Left ventricle myocardium superior (tissue), 1 donor: ENCODE results near the gene CDKL1. TPM values are rescaled to one million over a fixed set of nuclear protein-coding genes. Genes with fewer than 3 reads are reported as not detected.

ENCODE experiments used
- ATAC-seq: fragments of 200-7000 bp; cut with Tn5 transposase; one replicate; pipeline ENCODE4 v1.9.1; 2020; ENCODE audit warnings: mild to moderate bottlenecking, moderate library complexity
- DNase-seq: peaks from one replicate; pipeline ENCODE4 v3.0.0-alpha.2; 2020
- intact Hi-C: fragments of 100-400 bp; cut with micrococcal nuclease; formaldehyde crosslinking; loops from one replicate; pipeline ENCODE4 v1.11.0; 2022
- microRNA-seq: library from miRNA; unstranded; fragments of <30 nt; microRNA quantifications from one replicate; pipeline ENCODE4 v1.2.0, GENCODE V29; 2020; ENCODE audit warnings: borderline number of aligned reads
- total RNA-seq: library from RNA; stranded (reverse); fragmentation: NEBNext Ultra II Directional; extraction: Animal tissue kit (Norgen Biotek cat#: 25700); gene quantifications from one replicate; pipeline ENCODE4 v1.2.1, GENCODE V29; 2021
- donor health status: DM: no; HTN: yes; CAD: no; lungs with severe emphysema.

The CDKL1 gene
- total RNA-seq, 1 donor from 2014 or later, result 2.0 TPM

DNA sequence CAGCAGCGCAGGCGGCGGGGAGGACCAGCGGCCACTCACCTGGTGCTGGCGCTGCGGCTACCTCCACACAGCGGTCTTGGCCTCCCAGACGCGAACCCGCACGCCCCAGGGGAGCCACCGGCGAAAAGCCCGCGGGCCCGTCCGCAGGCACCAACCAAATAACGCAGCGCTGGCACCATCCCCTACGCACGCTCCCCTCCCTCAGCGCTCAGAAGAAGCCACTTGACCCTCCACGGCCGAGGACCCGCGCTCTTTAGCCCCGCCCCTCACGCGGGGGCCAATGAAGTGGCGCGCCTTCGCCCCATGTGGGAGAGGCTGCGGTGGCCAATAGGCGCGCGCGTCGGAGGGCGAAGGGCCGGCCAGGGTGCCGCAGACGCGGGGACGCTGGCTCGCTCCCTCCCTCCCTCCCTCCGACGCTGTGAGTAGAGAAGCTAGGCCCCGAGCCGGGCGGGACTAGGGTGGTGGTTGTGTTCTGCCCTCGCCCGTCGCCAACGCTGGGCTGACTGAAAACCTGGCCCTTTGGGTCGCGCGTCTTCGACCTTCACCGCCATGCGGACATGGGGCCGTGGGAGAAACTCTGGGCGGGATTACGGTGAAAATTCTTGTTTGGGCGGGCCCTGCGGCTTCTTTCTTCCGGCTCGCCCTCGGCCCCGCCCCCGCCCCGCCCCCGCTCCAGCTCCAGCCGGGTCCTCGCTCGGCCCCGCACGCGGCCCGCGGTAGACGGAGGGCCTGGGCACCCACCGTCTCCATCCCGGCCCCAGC is 84.5 kb downstream of the CDKL1 start, which contains the start of the genes DMAC2L and L2HGDH:
Gene DMAC2L, plus strand, starts transcription at position 353 of the 762 bp plus-strand sequence. CDS start 9,164 bp downstream, outside the sequence.
Gene L2HGDH, minus strand, starts transcription at position 258 of the 762 bp plus-strand sequence. Its CDS starts 79 bp downstream, at position 179.
- intact Hi-C loops, result no loop called here
- ATAC-seq (peak; percentile 99), DNase-seq (peak; percentile 97)

DNA sequence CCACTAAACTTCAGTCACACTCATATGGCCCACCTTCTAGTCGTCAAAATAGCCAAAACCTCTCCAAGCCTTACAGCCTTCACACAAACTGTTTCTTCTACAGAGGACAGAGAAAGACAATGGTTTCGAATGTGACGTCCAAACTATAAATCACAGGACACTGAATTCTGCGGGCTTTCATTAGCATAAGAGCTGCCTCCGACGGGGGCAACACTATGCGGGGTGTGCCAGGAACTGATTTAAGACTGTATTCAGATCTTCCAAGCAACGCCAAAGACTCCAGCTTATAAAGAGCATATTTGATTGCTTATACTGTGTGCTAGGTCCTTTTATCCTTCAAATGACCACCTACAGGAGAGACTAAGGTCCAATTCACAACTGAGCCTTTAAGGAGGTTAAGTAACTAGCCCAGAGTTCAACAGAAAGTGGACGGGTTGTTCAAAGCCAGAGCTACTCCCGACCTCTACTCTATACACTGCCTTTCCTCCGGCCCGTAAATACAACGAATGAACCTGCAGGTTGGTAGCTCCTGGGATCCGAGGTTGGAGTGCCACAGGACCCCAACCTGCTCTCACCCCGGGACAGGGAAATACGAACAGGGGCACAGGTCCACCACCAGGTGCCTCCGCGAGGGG is 85.2 kb downstream of the CDKL1 start:
- DNase-seq, result no peak
- ATAC-seq, result no peak
- intact Hi-C loops, result no loop called here

DNA sequence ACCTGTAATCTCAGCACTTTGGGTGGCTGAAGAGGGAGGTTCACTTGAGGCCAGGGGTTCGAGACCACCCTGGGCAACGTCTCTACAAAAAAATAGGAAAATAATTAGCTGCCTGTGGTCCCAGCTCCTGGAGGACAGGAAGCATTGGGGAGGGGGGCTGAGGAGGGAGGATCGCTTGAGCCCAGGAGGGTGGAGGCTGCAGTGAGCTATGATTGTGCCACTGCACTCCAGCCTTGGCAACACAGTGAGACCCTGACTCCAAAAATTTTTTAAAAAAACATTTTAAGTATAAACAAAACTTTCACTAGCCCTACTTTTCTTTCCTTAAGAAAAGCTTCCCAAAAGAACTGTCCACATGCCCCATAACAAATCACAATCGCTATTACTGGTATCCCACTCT is 86.2 kb downstream of the CDKL1 start:
- ATAC-seq, result no peak

DNA sequence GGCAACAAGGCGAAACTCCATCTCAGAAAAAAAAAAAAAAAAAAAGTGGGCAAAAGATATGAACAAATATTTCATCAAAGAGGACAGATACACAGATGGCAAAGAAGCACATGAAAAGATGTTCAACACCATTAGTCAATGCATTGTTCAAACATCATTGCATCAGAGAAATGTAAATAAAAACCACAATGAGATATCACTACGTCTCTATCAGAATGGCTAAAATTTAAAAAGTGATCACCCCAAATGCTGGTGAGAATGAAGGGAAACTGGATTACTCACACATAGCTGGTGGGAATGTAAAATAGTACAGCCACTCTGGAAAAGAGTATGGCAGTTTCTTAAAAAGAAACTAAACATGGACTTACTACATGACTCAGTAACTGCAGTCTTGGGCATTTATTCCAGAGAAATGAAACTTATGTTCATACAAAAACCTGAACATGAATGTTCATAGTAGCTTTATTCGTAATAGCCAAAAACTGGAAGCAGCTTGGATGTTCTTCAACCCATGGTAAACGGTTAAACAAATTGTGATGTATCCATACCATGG is 88.2 kb downstream of the CDKL1 start:
- intact Hi-C loops, result no loop called here
- DNase-seq (no peak), ATAC-seq (no peak)

More for the DNA sequence above, 86.2 kb downstream of the CDKL1 start:
- no peak for DNase-seq
- intact Hi-C loops, result no loop called here

DNA sequence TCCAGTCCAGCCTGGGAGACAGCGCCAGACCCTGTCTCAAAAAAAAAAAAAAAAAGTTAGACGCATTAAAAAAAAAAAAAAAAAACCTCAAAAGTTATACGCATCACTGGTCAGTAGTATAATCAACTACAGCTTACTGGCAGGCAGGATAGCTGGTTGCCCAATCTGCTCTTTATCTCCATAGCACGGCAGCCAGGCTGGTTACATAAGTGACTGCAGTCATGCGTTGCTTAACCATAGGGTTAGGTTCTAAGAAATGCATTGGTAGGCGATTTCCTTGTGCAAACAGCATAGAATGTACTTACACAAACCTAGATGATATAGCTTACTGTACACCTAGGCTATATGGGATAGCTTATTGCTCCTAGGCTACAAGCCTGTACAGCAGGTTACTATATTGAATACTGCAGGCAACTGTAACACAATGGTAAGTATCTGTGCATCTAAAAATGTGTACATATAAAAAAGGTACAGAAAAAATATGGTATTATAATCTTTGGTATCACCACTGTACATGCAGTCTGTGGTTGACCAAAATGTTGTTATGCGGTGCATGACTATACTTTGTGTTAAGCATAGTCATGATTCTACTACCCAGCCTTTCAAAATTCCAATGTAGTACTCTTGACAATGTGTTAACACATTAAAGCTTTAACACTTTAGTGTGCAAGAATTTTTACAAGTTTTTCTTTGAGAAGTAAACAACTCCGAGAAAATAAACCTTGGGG is 92.8 kb downstream of the CDKL1 start:
- intact Hi-C loops, result no loop called here
- ATAC-seq (peak; percentile 63), DNase-seq (no peak)

DNA sequence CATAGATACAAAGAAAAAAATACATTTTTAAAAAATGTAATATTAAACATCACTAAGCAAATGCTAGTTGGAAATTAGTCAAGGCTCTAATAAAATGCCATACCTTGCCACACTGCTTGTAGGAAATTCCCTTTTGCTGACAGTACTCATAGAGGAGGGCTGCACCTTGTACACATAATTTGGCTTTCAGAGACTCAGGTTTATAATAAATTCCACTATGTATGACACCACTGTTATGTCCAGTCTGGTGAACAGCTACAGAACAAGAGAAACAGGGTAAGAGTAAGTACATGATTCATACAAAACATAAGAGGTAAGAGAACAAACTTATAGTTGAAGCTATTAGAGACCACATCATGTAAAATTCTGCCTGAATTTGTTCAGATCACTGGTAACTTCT is 94.8 kb downstream of the CDKL1 start:
- intact Hi-C loops, result no loop called here
- ATAC-seq, result no peak
- DNase-seq, result no peak

DNA sequence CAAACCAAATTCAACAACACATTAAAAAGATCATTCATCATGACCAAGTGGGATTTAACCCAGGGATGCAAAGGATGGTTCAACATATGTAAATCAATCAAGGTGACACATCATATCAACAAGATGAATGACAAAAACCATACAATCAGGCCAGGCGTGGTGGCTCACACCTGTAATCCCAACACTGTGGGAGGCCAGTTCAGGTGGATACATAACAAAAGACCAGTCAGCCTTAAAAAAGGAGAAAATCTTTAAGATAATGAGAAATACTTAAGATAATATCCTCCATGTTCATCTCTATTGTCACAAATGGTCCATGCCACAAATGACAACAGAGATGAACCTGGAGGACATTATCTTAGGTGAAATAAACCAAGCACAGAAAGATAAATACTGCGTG is 97.1 kb downstream of the CDKL1 start:
- ATAC-seq (no peak), DNase-seq (no peak)
- intact Hi-C loops, result no loop called here

- ATAC-seq (no peak), DNase-seq (no peak)
- intact Hi-C loops, result no loop called here
Observed at GRCh38 chr14:50290306-50290705, 106.4 kb downstream of the CDKL1 start.

DNA sequence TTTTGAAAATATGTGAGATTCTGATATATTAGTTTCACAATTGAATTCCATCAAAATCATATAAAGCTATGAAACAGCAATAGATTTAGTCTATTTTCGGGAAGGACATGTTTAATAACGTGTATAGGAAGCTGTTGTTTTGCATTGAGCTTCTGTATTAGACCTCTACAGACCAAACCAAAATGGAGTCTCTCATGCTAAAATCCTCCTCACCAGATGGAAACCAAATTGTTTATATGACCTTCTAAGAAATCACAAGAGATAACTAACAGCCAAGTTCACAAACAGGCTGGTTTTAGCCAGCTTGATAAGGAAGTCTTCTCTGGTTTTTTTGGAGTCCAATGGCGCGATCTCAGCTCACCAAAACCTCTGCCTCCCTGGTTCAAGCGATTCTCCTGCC is 108.5 kb downstream of the CDKL1 start:
- intact Hi-C loops, result no loop called here
- DNase-seq (no peak), ATAC-seq (no peak)

- ATAC-seq, result no peak
- intact Hi-C loops, result no loop called here
- DNase-seq, result no peak
Observed at GRCh38 chr14:50285861-50286260, 110.8 kb downstream of the CDKL1 start.

Small RNA genes lying within 50 kb of the gene (microRNA-seq; reads per million reads assigned to microRNA genes)
- gene MIR4504, result not detected

Other genes starting within 250 kb of the CDKL1 start
- gene SOS2, start 165.3 kb downstream of the CDKL1 start, total RNA-seq, result 40.8 TPM
- 13.4 TPM for gene L2HGDH, start 84.7 kb downstream of the CDKL1 start, total RNA-seq
- 22.6 TPM for gene DMAC2L, start 84.6 kb downstream of the CDKL1 start, total RNA-seq
- 16.3 TPM for gene MAP4K5, start 135.7 kb upstream of the CDKL1 start, total RNA-seq
- 1.0 TPM for gene ATL1, start 163.3 kb upstream of the CDKL1 start, total RNA-seq